ENCODE results near the gene BEST4.

The BEST4 gene

DNA sequence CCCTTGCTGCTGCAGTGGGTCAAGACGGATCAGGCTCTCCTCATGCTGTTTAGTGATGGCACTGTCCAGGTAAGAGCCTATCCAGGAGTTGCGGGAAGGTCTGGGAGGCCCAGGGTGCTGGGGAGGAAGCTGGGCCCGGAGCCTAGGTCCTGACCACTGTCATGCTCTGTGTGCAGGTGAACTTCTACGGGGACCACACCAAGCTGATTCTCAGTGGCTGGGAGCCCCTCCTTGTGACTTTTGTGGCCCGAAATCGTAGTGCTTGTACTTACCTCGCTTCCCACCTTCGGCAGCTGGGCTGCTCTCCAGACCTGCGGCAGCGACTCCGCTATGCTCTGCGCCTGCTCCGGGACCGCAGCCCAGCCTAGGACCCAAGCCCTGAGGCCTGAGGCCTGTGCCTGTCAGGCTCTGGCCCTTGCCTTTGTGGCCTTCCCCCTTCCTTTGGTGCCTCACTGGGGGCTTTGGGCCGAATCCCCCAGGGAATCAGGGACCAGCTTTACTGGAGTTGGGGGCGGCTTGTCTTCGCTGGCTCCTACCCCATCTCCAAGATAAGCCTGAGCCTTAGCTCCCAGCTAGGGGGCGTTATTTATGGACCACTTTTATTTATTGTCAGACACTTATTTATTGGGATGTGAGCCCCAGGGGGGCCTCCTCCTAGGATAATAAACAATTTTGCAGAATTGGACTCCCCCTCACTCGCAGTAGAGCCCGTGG lies 17.5 kb upstream of the BEST4 start:
- no peak overlapping the region for H3K27ac ChIP-seq (replicated peaks)
- H3K4me3 ChIP-seq (replicated peaks; ENCODE audit: insufficient read depth, low read length), result no peak overlapping the region
- TF ChIP-seq, protein P1, sequence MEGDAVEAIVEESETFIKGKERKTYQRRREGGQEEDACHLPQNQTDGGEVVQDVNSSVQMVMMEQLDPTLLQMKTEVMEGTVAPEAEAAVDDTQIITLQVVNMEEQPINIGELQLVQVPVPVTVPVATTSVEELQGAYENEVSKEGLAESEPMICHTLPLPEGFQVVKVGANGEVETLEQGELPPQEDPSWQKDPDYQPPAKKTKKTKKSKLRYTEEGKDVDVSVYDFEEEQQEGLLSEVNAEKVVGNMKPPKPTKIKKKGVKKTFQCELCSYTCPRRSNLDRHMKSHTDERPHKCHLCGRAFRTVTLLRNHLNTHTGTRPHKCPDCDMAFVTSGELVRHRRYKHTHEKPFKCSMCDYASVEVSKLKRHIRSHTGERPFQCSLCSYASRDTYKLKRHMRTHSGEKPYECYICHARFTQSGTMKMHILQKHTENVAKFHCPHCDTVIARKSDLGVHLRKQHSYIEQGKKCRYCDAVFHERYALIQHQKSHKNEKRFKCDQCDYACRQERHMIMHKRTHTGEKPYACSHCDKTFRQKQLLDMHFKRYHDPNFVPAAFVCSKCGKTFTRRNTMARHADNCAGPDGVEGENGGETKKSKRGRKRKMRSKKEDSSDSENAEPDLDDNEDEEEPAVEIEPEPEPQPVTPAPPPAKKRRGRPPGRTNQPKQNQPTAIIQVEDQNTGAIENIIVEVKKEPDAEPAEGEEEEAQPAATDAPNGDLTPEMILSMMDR (IDR thresholded peaks at IDR 0.05; ENCODE audit: insufficient read depth, low read length), result no peak
- TF ChIP-seq SPI1 (IDR thresholded peaks at IDR 0.05; ENCODE audit: borderline replicate concordance, low read depth) (no peak), POLR2AphosphoS5 (IDR thresholded peaks at IDR 0.05; ENCODE audit: low read depth) (no peak), GABPA (IDR thresholded peaks at IDR 0.05; ENCODE audit: low read depth) (no peak)
- TF ChIP-seq, protein P2, sequence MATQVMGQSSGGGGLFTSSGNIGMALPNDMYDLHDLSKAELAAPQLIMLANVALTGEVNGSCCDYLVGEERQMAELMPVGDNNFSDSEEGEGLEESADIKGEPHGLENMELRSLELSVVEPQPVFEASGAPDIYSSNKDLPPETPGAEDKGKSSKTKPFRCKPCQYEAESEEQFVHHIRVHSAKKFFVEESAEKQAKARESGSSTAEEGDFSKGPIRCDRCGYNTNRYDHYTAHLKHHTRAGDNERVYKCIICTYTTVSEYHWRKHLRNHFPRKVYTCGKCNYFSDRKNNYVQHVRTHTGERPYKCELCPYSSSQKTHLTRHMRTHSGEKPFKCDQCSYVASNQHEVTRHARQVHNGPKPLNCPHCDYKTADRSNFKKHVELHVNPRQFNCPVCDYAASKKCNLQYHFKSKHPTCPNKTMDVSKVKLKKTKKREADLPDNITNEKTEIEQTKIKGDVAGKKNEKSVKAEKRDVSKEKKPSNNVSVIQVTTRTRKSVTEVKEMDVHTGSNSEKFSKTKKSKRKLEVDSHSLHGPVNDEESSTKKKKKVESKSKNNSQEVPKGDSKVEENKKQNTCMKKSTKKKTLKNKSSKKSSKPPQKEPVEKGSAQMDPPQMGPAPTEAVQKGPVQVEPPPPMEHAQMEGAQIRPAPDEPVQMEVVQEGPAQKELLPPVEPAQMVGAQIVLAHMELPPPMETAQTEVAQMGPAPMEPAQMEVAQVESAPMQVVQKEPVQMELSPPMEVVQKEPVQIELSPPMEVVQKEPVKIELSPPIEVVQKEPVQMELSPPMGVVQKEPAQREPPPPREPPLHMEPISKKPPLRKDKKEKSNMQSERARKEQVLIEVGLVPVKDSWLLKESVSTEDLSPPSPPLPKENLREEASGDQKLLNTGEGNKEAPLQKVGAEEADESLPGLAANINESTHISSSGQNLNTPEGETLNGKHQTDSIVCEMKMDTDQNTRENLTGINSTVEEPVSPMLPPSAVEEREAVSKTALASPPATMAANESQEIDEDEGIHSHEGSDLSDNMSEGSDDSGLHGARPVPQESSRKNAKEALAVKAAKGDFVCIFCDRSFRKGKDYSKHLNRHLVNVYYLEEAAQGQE (IDR thresholded peaks at IDR 0.05; ENCODE audit: insufficient replicate concordance, low read depth), result no peak
- H3K27me3 ChIP-seq (ENCODE audit: insufficient read depth, poor library complexity, severe bottlenecking), result no peaks in the 10 kb centered on the region
- no peak for DNase-seq (ENCODE audit: low read depth in 1 of 2, low spot score in 1 of 2)

DNA sequence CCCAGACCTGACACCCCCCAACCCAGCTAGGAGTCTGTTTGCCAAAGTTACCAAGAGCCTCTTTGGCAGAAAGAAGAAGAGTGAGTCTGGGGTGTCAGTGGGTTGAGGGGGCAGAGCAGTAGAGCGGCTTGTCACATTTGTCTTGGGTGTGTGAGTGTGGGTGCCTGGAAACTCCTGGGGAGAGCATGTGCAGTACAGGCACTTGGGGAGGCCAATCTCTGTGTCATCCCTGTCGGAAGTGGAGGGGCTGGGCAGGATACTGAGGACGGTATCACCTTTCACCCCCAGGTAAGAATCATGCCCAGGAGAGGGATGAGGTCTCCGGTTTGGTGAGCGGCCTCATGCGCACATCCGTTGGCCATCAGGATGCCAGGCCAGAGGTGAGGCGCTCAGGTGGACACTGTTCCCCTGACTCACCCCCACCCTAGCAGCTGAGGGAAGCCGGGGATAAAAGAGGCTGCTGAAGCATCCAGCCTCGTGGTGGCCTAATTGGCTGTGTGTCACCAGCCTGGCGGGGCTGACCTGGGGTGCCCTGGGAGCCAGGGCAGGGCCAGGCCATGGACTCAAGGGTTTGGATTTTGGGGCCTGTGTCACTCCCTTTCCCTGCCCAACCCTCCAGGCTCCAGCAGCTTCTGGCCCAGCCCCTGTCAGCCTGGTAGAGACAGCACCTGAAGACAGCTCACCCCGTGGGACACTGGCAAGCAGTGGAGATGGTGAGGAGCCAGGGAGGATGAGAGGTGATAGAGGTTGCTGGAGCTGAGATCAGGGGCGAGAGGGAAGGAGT lies 15.5 kb upstream of the BEST4 start:
- no peaks in the 10 kb centered on the region for H3K27me3 ChIP-seq (ENCODE audit: insufficient read depth, poor library complexity, severe bottlenecking)
- DNase-seq (ENCODE audit: low read depth in 1 of 2, low spot score in 1 of 2), result no peak
- TF ChIP-seq, protein P1 (IDR thresholded peaks at IDR 0.05; ENCODE audit: insufficient read depth, low read length), result no peak
- TF ChIP-seq SPI1 (IDR thresholded peaks at IDR 0.05; ENCODE audit: borderline replicate concordance, low read depth) (no peak), POLR2AphosphoS5 (IDR thresholded peaks at IDR 0.05; ENCODE audit: low read depth) (no peak), GABPA (IDR thresholded peaks at IDR 0.05; ENCODE audit: low read depth) (no peak)
- TF ChIP-seq, protein P2 (IDR thresholded peaks at IDR 0.05; ENCODE audit: insufficient replicate concordance, low read depth), result no peak
- H3K4me3 ChIP-seq (replicated peaks; ENCODE audit: insufficient read depth, low read length), result no peak overlapping the region
- H3K27ac ChIP-seq (replicated peaks), result no peak overlapping the region

DNA sequence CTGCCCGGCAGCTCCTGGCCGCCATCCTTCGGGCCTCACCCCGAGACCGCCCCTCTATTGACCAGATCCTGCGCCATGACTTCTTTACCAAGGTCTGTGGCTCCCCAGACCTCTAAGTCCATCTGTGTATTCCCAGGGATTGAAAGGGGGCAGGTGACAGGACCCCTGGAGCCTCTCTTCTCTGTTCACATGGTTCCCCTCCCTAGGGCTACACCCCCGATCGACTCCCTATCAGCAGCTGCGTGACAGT lies 15.0 kb upstream of the BEST4 start:
- no peaks in the 10 kb centered on the region for H3K27me3 ChIP-seq (ENCODE audit: insufficient read depth, poor library complexity, severe bottlenecking)
- H3K27ac ChIP-seq (replicated peaks), result no peak overlapping the region
- no peak for DNase-seq (ENCODE audit: low read depth in 1 of 2, low spot score in 1 of 2)
- no peak for TF ChIP-seq GABPA (IDR thresholded peaks at IDR 0.05; ENCODE audit: low read depth)
- TF ChIP-seq, protein P1 (IDR thresholded peaks at IDR 0.05; ENCODE audit: insufficient read depth, low read length), result no peak
- TF ChIP-seq POLR2AphosphoS5 (IDR thresholded peaks at IDR 0.05; ENCODE audit: low read depth), result no peak
- TF ChIP-seq, protein P2 (IDR thresholded peaks at IDR 0.05; ENCODE audit: insufficient replicate concordance, low read depth), result no peak
- no peak for TF ChIP-seq SPI1 (IDR thresholded peaks at IDR 0.05; ENCODE audit: borderline replicate concordance, low read depth)
- H3K4me3 ChIP-seq (replicated peaks; ENCODE audit: insufficient read depth, low read length), result no peak overlapping the region

Data from HL-60 (cell line).